ENCODE measurements around the gene NFKBIE. TPM values are rescaled to one million over a fixed set of nuclear protein-coding genes. Genes with fewer than 3 reads are reported as not detected.

The NFKBIE gene
- total and polyA plus RNA-seq, 2 of the 13 experiments (the other 11 are each of a cell fraction or from before 2014, with no cell fraction given), result 6.7 to 14.5 TPM

GRCh38 chr6:44237813-44238433 lies 27.4 kb downstream of the NFKBIE start (continued):
- TF ChIP-seq SNAPC4 (CRISPR knock-in tag; IDR thresholded peaks at IDR 0.05) (peak; percentile 39), ZFX (CRISPR knock-in tag; IDR thresholded peaks at IDR 0.05; ENCODE audit: low read depth) (peak; percentile 92), NBN (conservative IDR thresholded peaks at IDR 0.05) (no peak), ARHGAP35 (CRISPR knock-in tag; IDR thresholded peaks at IDR 0.05; ENCODE audit: borderline replicate concordance) (peak; percentile 81; the same call in 1 of the 2 replicates), ZBTB46 (CRISPR knock-in tag; IDR thresholded peaks at IDR 0.05; ENCODE audit: borderline replicate concordance) (no peak), AGO2 (optimal IDR thresholded peaks at IDR 0.05; ENCODE audit: low read depth, low read length) (peak; percentile 92), KLF9 (CRISPR knock-in tag; IDR thresholded peaks at IDR 0.05; ENCODE audit: low read depth) (0 out of 2 replicates have a peak, but pooled peaks have one; percentile 35), ZNF276 (CRISPR knock-in tag; IDR thresholded peaks at IDR 0.05; ENCODE audit: low read depth) (no peak), ZNF33A (CRISPR knock-in tag; IDR thresholded peaks at IDR 0.05; ENCODE audit: borderline replicate concordance) (no peak), GATAD2A (CRISPR knock-in tag; IDR thresholded peaks at IDR 0.05) (peak; percentile 52; the same call in 1 of the 2 replicates), ZNF740 (CRISPR knock-in tag; IDR thresholded peaks at IDR 0.05) (peak; percentile 86), PHB2 (IDR thresholded peaks at IDR 0.05; ENCODE audit: partially characterized antibody) (no peak), ZFP41 (CRISPR knock-in tag; IDR thresholded peaks at IDR 0.05; ENCODE audit: borderline replicate concordance) (no peak), ETV6 (CRISPR knock-in tag; conservative IDR thresholded peaks at IDR 0.05) (peak; percentile 60; the same call in 1 of the 2 replicates), SIN3B (IDR thresholded peaks at IDR 0.05; ENCODE audit: low read length) (no peak), PAWR (CRISPR knock-in tag; IDR thresholded peaks at IDR 0.05; ENCODE audit: borderline replicate concordance) (peak; percentile 24; the same call in 1 of the 2 replicates), ZNF580 (CRISPR knock-in tag; IDR thresholded peaks at IDR 0.05; ENCODE audit: borderline replicate concordance, low read depth) (peak; percentile 78), ZFP91 (CRISPR knock-in tag; IDR thresholded peaks at IDR 0.05; ENCODE audit: borderline replicate concordance) (peak; percentile 75; the same call in 1 of the 2 replicates)

All from HepG2 (cell line).